Hepatocyte (in vitro differentiated cells): Measurements from ENCODE around the gene MVB12B. TPM values are rescaled to one million over a fixed set of nuclear protein-coding genes. Genes with fewer than 3 reads are reported as not detected.

Experiments
- DNase-seq: peaks from one replicate; pipeline ENCODE4 v3.0.0-alpha.2; 2016; ENCODE audit warnings: low spot score
- H2AFZ ChIP-seq: fragments of 200-600 bp; sonication (generic); 2 replicates; pipeline ENCODE4 v1.6.0; 2016; ENCODE audit warnings: antibody characterized with exemption, mild to moderate bottlenecking
- H3K27ac ChIP-seq: fragments of 200-600 bp; sonication (generic); 2 replicates; pipeline ENCODE4 v1.5.1; 2016; ENCODE audit warnings: mild to moderate bottlenecking
- H3K27me3 ChIP-seq: fragments of 200-600 bp; sonication (generic); 2 replicates; pipeline ENCODE4 v1.6.1; 2016
- H3K36me3 ChIP-seq: fragments of 200-600 bp; sonication (generic); replicated peaks from 2 replicates; pipeline ENCODE4 v1.5.1; 2016; ENCODE audit warnings: low read depth; ENCODE audit not compliant: insufficient read depth
- H3K4me1 ChIP-seq: fragments of 200-600 bp; sonication (generic); 2 replicates; pipeline ENCODE4 v1.5.1; 2016; ENCODE audit warnings: mild to moderate bottlenecking, moderate library complexity; ENCODE audit not compliant: insufficient read depth
- H3K4me2 ChIP-seq: fragments of 200-600 bp; sonication (generic); 2 replicates; pipeline ENCODE4 v1.6.0; 2016
- H3K4me3 ChIP-seq: fragments of 200-600 bp; sonication (generic); 2 replicates; pipeline ENCODE4 v1.5.1; 2016; ENCODE audit warnings: mild to moderate bottlenecking
- H3K79me2 ChIP-seq: fragments of 200-600 bp; sonication (generic); 2 replicates; pipeline ENCODE4 v1.6.0; 2017; ENCODE audit warnings: mild to moderate bottlenecking
- H3K9me2 ChIP-seq: fragments of 200-600 bp; sonication (generic); replicated peaks from 2 replicates; pipeline ENCODE4 v1.6.0; 2017; ENCODE audit warnings: mild to moderate bottlenecking; ENCODE audit not compliant: insufficient read depth
- H3K9me3 ChIP-seq: fragments of 200-600 bp; sonication (generic); 2 replicates; pipeline ENCODE4 v1.5.1; 2016; ENCODE audit warnings: low read depth, mild to moderate bottlenecking
- H4K20me1 ChIP-seq: fragments of 200-600 bp; sonication (generic); 2 replicates; pipeline ENCODE4 v1.6.0; 2016; ENCODE audit warnings: mild to moderate bottlenecking; ENCODE audit not compliant: insufficient read depth, poor library complexity, severe bottlenecking
- EZH2 ChIP-seq: fragments of 200-600 bp; sonication (generic); IDR thresholded peaks from 2 replicates; pipeline ENCODE4 v1.6.1; 2016; ENCODE audit warnings: antibody characterized with exemption, mild to moderate bottlenecking, borderline replicate concordance
- EZH2phosphoT487 ChIP-seq: fragments of 200-600 bp; sonication (generic); IDR thresholded peaks from one replicate; pipeline ENCODE4 v1.6.1; 2018; ENCODE audit warnings: antibody characterized with exemption, mild to moderate bottlenecking, low read depth, moderate library complexity; ENCODE audit not compliant: unreplicated experiment, severe bottlenecking
- WGBS: methylation state at CpG from one replicate; pipeline ENCODE4 v1.1.6; 2016; ENCODE audit warnings: low lambda C conversion rate; ENCODE audit errors: missing lambda C conversion rate; 5-methylcytosine and 5-hydroxymethylcytosine counted together
- polyA plus RNA-seq: library from polyadenylated mRNA; unstranded; fragments of >200 nt; fragmentation: Nextera tagmentation; extraction: Ambion mirVana; gene quantifications from 2 replicates; pipeline ENCODE4 v1.2.1, GENCODE V29; 2016
- total RNA-seq: library from RNA; depleted of rRNA; stranded (reverse); fragments of >200 nt; gene quantifications from 2 replicates; pipeline ENCODE4 v1.2.3, GENCODE V29; 2014
- TF ChIP-seq, protein P1 (sequence below): fragments of 200-600 bp; sonication (generic); IDR thresholded peaks from 2 replicates; pipeline ENCODE4 v1.5.1; 2016; ENCODE audit warnings: antibody characterized with exemption, mild to moderate bottlenecking; ENCODE audit not compliant: poor library complexity

MVB12B gene
- total and polyA plus RNA-seq, 2 experiments from 2014 or later, result 11.8 to 12.1 TPM

DNA sequence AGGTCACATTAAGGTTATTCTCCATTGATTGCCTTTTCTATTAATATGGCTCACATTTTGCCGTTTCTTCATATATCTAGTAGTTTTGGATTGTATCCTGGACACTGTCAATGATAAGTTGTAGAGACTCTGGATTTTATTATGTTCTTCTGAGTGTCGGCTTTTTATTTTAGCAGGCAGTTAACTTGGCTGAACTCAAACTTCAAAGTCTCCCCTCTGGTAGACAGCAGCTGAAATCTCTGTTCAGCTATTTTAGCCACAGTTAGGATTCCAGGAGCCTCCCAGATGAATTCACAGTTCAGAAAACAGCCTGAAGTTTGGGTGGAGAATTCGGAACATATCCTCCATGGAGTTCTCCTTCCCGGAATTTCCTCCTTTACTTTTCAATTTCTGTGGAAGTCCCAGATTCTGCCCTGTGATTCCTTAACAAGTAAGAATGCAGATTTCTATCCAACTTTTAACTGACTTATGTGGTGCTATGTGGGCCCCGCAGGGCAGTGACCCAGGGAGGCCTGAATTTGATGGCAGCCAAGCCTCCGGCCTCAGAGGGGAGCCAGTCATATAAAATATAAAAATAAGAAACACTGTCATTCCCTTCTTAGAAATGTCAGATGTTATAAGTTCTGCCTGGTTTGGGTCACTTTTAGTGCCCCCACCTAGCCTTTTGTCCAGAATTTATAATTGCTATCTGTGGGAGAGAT lies 39.3 kb upstream of the MVB12B start:
- H3K4me2 ChIP-seq, result no peak overlapping the region
- DNase-seq, result no peak
- no peak for TF ChIP-seq EZH2phosphoT487
- TF ChIP-seq, protein P1, sequence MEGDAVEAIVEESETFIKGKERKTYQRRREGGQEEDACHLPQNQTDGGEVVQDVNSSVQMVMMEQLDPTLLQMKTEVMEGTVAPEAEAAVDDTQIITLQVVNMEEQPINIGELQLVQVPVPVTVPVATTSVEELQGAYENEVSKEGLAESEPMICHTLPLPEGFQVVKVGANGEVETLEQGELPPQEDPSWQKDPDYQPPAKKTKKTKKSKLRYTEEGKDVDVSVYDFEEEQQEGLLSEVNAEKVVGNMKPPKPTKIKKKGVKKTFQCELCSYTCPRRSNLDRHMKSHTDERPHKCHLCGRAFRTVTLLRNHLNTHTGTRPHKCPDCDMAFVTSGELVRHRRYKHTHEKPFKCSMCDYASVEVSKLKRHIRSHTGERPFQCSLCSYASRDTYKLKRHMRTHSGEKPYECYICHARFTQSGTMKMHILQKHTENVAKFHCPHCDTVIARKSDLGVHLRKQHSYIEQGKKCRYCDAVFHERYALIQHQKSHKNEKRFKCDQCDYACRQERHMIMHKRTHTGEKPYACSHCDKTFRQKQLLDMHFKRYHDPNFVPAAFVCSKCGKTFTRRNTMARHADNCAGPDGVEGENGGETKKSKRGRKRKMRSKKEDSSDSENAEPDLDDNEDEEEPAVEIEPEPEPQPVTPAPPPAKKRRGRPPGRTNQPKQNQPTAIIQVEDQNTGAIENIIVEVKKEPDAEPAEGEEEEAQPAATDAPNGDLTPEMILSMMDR, result no peak
- TF ChIP-seq EZH2, result no peak
- H4K20me1 ChIP-seq, result no peaks in the 10 kb centered on the region
- no peak overlapping the region for H3K27ac ChIP-seq
- no peaks in the 10 kb centered on the region for H3K36me3 ChIP-seq
- no peaks in the 10 kb centered on the region for H3K4me1 ChIP-seq
- no peaks in the 10 kb centered on the region for H3K9me3 ChIP-seq
- 71% methylated on average over 6 of the region's 6 CpGs for WGBS
- H3K79me2 ChIP-seq, result no peaks in the 10 kb centered on the region
- no peaks in the 10 kb centered on the region for H3K27me3 ChIP-seq
- H2AFZ ChIP-seq, result no peak overlapping the region
- no peaks in the 10 kb centered on the region for H3K9me2 ChIP-seq
- H3K4me3 ChIP-seq, result no peak overlapping the region

DNA sequence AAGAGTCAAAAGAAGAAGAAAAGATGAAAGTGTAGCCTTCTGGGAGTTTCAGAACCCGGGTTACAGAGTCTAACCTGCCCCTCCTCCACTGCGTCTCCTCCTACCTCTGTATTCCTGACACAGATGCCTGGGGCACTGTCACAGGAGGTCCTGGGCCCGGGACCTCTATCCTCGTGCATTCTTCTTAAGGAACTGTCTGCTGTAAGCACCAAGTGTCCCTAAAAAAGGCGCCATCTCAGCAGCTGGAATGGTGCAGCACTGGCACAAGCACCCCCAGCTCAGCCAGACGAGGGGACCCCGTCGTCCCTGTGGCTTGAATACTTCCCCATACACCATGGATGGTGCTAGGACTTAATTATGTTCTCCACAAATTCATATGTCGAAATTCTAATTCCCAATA lies 35.8 kb upstream of the MVB12B start:
- WGBS, result 79% methylated on average over 9 of the region's 9 CpGs
- no peaks in the 10 kb centered on the region for H3K79me2 ChIP-seq
- H3K9me3 ChIP-seq, result no peaks in the 10 kb centered on the region
- H3K36me3 ChIP-seq, result no peaks in the 10 kb centered on the region
- DNase-seq, result no peak
- TF ChIP-seq EZH2phosphoT487, result no peak
- no peak for TF ChIP-seq EZH2
- TF ChIP-seq, protein P1, result no peak
- H3K4me2 ChIP-seq, result no peak overlapping the region
- H3K4me1 ChIP-seq, result no peaks in the 10 kb centered on the region
- H3K27me3 ChIP-seq, result no peaks in the 10 kb centered on the region
- H3K4me3 ChIP-seq, result no peak overlapping the region
- no peaks in the 10 kb centered on the region for H3K9me2 ChIP-seq
- no peak overlapping the region for H3K27ac ChIP-seq
- no peak overlapping the region for H2AFZ ChIP-seq
- no peaks in the 10 kb centered on the region for H4K20me1 ChIP-seq

DNA sequence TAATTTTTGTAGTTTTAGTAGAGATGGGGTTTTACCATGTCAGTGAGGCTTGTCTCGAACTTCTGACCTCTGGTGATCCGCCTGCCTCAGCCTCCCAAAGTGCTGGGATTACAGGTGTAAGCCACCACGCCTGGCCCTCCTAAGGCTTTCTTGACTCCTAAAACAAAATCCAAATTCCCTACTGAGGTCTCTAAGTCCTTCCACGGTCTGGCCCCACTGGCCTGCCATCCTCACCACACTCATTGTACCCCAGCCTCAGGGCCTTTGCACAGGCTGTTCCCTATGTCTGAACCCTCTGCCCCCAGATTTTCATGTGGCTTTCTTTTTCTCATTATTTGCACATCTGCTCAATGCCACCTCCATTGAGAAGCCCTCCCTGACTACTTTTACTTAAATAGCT lies 34.7 kb upstream of the MVB12B start:
- WGBS, result 94% methylated on average over 4 of the region's 4 CpGs
- no peaks in the 10 kb centered on the region for H3K36me3 ChIP-seq
- no peaks in the 10 kb centered on the region for H4K20me1 ChIP-seq
- no peaks in the 10 kb centered on the region for H3K4me1 ChIP-seq
- DNase-seq, result no peak
- H3K27me3 ChIP-seq, result no peaks in the 10 kb centered on the region
- H3K4me3 ChIP-seq, result no peak overlapping the region
- no peak overlapping the region for H2AFZ ChIP-seq
- H3K27ac ChIP-seq, result no peak overlapping the region
- no peaks in the 10 kb centered on the region for H3K9me3 ChIP-seq
- TF ChIP-seq EZH2phosphoT487 (no peak), EZH2 (no peak)
- TF ChIP-seq, protein P1, result no peak
- H3K79me2 ChIP-seq, result no peaks in the 10 kb centered on the region
- H3K9me2 ChIP-seq, result no peaks in the 10 kb centered on the region
- H3K4me2 ChIP-seq, result no peak overlapping the region
